Measurements from ENCODE around the gene MLLT3.

The MLLT3 gene

DNA sequence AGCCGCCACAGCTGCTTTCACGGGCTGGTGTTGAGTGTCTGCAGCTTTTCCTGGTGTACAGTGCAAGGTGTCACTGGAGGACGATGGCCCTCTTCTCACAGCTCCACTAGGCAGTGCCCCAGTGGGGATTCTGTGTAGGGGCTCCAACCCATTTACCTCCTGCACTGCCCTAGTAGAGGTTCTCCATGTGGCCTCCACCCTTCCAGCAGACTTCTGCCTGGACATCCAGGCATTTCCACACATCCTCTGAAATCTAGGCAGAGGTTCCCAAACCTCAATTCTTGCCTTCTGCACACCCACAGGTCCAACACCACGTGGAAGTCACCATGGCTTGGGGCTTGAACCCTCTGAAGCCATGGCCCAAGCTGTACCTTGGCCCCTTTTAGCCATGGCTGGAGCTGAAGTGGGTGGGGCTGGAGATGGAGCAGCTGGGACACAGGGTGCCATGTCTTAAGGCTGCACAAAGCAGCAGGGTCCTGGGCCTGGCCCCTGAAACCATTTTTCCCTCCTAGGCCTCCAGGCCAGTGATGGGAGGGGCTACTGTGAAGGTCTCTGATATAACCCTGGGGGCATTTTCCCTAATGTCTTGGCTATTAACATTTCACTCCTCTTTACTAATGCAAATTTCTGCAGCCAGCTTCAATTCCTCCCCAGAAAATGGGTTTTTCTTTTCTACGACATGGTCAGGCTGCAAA is 82.0 kb downstream of the MLLT3 start:
- TF ChIP-seq, protein P1, sequence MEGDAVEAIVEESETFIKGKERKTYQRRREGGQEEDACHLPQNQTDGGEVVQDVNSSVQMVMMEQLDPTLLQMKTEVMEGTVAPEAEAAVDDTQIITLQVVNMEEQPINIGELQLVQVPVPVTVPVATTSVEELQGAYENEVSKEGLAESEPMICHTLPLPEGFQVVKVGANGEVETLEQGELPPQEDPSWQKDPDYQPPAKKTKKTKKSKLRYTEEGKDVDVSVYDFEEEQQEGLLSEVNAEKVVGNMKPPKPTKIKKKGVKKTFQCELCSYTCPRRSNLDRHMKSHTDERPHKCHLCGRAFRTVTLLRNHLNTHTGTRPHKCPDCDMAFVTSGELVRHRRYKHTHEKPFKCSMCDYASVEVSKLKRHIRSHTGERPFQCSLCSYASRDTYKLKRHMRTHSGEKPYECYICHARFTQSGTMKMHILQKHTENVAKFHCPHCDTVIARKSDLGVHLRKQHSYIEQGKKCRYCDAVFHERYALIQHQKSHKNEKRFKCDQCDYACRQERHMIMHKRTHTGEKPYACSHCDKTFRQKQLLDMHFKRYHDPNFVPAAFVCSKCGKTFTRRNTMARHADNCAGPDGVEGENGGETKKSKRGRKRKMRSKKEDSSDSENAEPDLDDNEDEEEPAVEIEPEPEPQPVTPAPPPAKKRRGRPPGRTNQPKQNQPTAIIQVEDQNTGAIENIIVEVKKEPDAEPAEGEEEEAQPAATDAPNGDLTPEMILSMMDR (IDR thresholded peaks at IDR 0.05; ENCODE audit: borderline replicate concordance, insufficient read depth, low read depth, low read length) = no peak
- no peak overlapping the region for H3K4me3 ChIP-seq (ENCODE audit: low read depth, low read length)

DNA sequence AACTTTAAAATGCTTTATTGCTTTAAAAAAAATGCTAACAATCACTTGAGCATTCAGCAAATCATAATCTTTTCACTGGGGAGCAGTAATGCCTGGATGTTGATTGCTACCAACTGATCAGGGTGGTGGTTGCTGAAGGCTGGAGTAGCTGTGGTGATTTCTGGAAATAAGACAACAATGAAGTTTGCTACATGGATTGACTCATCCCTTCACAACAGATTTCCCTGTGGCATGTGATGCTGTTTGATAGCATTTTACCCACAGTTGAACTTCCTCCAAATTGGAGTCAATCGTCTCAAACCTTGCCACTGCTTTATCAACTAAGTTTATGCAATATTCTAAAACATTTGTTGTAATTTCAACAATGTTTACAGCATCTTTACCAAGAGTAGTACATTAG is 83.3 kb downstream of the MLLT3 start:
- no peak overlapping the region for H3K4me3 ChIP-seq (ENCODE audit: low read depth, low read length)
- TF ChIP-seq, protein P1 (IDR thresholded peaks at IDR 0.05; ENCODE audit: borderline replicate concordance, insufficient read depth, low read depth, low read length) = no peak

DNA sequence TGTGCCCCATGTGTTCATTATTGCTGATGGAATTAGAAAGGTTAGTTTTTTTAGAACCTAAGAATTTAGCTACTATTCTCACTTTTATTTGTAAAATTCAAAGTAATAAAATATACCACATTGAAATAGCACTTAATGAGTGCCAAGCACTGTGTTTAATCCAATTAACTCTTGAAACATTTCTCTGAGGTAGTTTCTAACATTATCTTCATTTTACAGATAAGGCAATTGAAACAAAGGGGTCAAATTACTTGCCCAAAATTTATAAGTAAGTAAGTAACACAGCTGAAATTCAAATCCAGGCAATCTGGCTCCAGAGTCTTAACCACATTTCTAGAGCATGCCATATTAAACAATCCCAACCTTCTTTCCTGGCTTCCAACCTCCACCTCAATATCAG is 84.2 kb downstream of the MLLT3 start:
- TF ChIP-seq, protein P1 (IDR thresholded peaks at IDR 0.05; ENCODE audit: borderline replicate concordance, insufficient read depth, low read depth, low read length) = no peak
- no peak overlapping the region for H3K4me3 ChIP-seq (ENCODE audit: low read depth, low read length)

DNA sequence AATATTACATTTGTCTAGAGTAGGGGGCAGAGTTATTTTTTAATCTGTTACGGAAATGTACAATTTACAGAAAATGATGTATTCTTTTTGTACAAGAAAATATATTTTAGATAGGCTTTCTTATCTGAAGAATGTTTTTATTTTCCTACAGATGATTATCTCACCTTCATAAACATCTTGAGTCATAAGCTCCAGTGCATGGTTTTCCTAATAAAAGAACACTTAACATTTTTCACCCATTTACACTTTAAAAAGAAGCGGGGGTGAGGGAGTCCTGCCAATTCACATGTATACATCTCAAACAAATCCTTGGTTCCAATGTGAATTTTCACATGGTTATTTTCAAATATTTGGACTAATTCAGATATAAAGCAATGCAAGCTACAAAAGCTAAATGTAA is 85.0 kb downstream of the MLLT3 start:
- TF ChIP-seq, protein P1 (IDR thresholded peaks at IDR 0.05; ENCODE audit: borderline replicate concordance, insufficient read depth, low read depth, low read length) = no peak
- no peak overlapping the region for H3K4me3 ChIP-seq (ENCODE audit: low read depth, low read length)

DNA sequence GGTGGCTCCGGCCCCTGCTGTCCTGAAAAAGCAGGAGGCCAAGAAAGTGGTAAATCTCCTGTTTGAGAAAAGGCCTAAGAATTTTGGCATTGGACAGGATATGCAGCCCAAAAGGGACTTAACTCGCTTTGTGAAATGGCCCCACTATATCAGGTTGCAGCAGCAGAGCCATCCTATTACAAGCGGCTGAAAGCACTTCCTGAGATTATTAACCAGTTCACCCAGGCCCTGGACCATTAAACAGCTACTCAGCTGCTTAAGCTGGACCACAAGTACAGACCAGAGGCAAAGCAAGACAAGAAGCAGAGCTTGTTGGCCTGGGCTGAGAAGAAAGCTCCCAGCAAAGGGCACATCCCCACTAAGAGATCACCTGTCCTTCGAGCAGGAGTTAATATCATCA is 89.7 kb downstream of the MLLT3 start:
- TF ChIP-seq, protein P1 (IDR thresholded peaks at IDR 0.05; ENCODE audit: borderline replicate concordance, insufficient read depth, low read depth, low read length) = no peak
- no peak overlapping the region for H3K4me3 ChIP-seq (ENCODE audit: low read depth, low read length)

DNA sequence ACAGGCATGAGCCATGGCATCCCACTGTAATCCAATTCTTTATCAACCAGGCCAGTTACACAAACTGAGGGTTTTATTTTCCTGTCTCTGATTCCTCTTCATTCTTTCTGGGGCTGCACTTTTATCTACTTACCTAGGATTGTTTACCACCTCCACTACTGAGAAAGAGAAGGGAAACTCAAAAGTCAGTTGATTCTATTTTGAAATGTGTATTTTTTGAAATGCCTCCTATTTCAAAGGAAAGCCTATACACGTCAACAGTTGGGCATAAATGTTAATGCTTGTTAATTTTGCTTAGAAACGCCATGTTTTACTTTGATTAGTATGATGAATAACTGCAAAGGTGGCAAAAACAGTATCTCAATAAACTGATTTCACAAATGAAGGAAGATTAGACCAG is 92.5 kb downstream of the MLLT3 start:
- TF ChIP-seq, protein P1 (IDR thresholded peaks at IDR 0.05; ENCODE audit: borderline replicate concordance, insufficient read depth, low read depth, low read length) = no peak
- no peak overlapping the region for H3K4me3 ChIP-seq (ENCODE audit: low read depth, low read length)

DNA sequence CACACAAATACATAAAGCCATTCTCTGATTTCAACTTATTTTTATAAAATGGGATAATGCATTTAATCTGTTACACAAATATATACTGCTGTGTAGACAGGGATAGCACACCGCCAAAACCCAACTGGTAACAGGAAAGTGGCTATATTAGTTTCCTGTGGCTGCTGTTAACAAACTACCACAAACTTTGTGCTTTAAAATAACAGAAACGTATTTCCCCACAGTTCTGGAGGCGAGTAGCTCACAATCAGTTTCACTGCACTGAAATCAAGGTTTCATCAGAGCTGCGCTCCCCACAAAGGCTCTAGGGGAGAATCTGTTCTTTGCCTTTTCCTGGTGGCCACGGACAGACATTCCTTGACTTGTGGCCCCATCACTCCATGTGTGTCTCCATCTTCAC is 94.0 kb downstream of the MLLT3 start:
- H3K4me3 ChIP-seq (ENCODE audit: low read depth, low read length) = no peak overlapping the region
- TF ChIP-seq, protein P1 (IDR thresholded peaks at IDR 0.05; ENCODE audit: borderline replicate concordance, insufficient read depth, low read depth, low read length) = no peak
